OCI-LY1 (cell line): ENCODE results near the gene PXN.

ENCODE experiments used
- EZH2 ChIP-seq: fragments of 200-600 bp; sonication (generic), shearing (Covaris generic); IDR thresholded peaks from 2 replicates; pipeline ENCODE4 v1.8.0; 2017; ENCODE audit warnings: borderline replicate concordance, mixed run types, mild to moderate bottlenecking, antibody characterized with exemption, low read length, moderate library complexity, mixed read lengths
- TF ChIP-seq, protein P1 (sequence below): fragments of 200-600 bp; sonication (generic), shearing (Covaris generic); IDR thresholded peaks from 2 replicates; pipeline ENCODE4 v1.5.1; 2017; ENCODE audit warnings: mild to moderate bottlenecking, antibody characterized with exemption, low read length, moderate library complexity, mixed read lengths

DNA sequence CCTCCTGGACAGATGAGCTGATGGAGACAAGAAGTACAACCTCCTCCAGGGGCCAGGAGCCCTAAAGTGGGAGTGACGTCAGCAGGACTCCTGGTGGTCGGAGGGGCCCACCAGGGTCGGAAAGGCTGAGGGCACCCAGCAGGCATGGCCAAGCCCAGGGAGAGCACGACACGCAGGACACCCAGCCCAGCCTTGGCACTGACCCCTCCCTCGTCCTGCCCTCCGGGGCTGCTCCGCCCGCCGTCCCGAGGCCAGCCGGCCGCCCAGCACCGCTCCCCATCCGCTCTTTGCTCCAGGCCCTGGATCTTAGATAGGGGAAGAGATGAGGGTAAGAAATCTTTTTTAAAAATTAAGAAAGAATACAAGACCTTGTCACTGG lies 50.2 kb downstream of the PXN start:
- no peak for TF ChIP-seq EZH2
- TF ChIP-seq, protein P1, sequence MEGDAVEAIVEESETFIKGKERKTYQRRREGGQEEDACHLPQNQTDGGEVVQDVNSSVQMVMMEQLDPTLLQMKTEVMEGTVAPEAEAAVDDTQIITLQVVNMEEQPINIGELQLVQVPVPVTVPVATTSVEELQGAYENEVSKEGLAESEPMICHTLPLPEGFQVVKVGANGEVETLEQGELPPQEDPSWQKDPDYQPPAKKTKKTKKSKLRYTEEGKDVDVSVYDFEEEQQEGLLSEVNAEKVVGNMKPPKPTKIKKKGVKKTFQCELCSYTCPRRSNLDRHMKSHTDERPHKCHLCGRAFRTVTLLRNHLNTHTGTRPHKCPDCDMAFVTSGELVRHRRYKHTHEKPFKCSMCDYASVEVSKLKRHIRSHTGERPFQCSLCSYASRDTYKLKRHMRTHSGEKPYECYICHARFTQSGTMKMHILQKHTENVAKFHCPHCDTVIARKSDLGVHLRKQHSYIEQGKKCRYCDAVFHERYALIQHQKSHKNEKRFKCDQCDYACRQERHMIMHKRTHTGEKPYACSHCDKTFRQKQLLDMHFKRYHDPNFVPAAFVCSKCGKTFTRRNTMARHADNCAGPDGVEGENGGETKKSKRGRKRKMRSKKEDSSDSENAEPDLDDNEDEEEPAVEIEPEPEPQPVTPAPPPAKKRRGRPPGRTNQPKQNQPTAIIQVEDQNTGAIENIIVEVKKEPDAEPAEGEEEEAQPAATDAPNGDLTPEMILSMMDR: no peak
